K562 (cell line): ENCODE measurements around the gene HOXB7. TPM values are rescaled to one million over a fixed set of nuclear protein-coding genes. Genes with fewer than 3 reads are reported as not detected.

Experiments
- C11orf30 ChIP-seq: fragments of 450-650 bp; IDR thresholded peaks from 2 replicates; pipeline ENCODE4 v1.6.1; 2016; ENCODE audit warnings: low read depth, mild to moderate bottlenecking
- CAMTA2 ChIP-seq: fragments of 250-450 bp; sonication (Bioruptor Pico); conservative IDR thresholded peaks from 2 replicates; pipeline ENCODE4 v1.5.1; 2022
- COPS2 ChIP-seq: fragments of 450-650 bp; conservative IDR thresholded peaks from 2 replicates; pipeline ENCODE4 v1.6.1; 2016; ENCODE audit warnings: mild to moderate bottlenecking, moderate library complexity
- ELF4 ChIP-seq: fragments of 450-650 bp; formaldehyde crosslinking; IDR thresholded peaks from 2 replicates; pipeline ENCODE4 v1.4.0; 2022; ENCODE audit warnings: missing genetic modification characterization
- FUS ChIP-seq: fragments of 200-400 bp; formaldehyde crosslinking; optimal IDR thresholded peaks from 2 replicates; pipeline ENCODE3; 2017; ENCODE audit warnings: low read depth, low read length
- HCFC1 ChIP-seq: IDR thresholded peaks from 2 replicates; pipeline ENCODE4 v1.6.1; 2012; ENCODE audit warnings: low read depth, low read length, improper control_type of control experiment
- HIVEP1 ChIP-seq: fragments of 250-450 bp; sonication (Bioruptor Pico); IDR thresholded peaks from 2 replicates; pipeline ENCODE4 v1.4.0; 2020; ENCODE audit warnings: mild to moderate bottlenecking
- KLF10 ChIP-seq: fragments of 250-450 bp; sonication (Bioruptor Pico); IDR thresholded peaks from 2 replicates; pipeline ENCODE4 v1.6.1; 2021; ENCODE audit warnings: matching md5 sums
- MED1 ChIP-seq: sonication (generic); formaldehyde crosslinking; IDR thresholded peaks from 2 replicates; pipeline ENCODE4 v1.8.1; 2023; ENCODE audit warnings: missing genetic modification reagents, borderline replicate concordance
- MYNN ChIP-seq, 2 experiments: sonication (generic); formaldehyde crosslinking in 1 of 2; IDR thresholded peaks; 2 replicates each; pipeline versions ENCODE4 v1.5.0 to v1.6.1; 2016 to 2020; ENCODE audit warnings: antibody characterized with exemption in 1 of 2, missing genetic modification reagents in 1 of 2
- NCOA2 ChIP-seq, 2 experiments: fragments of 450-650 bp; IDR thresholded peaks; 2 replicates each; pipeline ENCODE4 v1.6.1; 2018; ENCODE audit warnings: mild to moderate bottlenecking in 2 of 2, moderate library complexity in 1 of 2; ENCODE audit not compliant: partially characterized antibody in 2 of 2
- NFE2L1 ChIP-seq: fragments of 450-650 bp; IDR thresholded peaks from 2 replicates; pipeline ENCODE4 v1.6.1; 2016; ENCODE audit warnings: missing genetic modification characterization, low read depth, mild to moderate bottlenecking, missing compliant biosample characterization, moderate library complexity, borderline replicate concordance
- PRPF4 ChIP-seq: fragments of 200-400 bp; formaldehyde crosslinking; IDR thresholded peaks from one replicate; pipeline ENCODE4 v1.6.1; 2017; ENCODE audit warnings: low read length, low read depth, mild to moderate bottlenecking; ENCODE audit not compliant: insufficient read depth, poor library complexity, severe bottlenecking
- PTTG1 ChIP-seq: fragments of 450-650 bp; IDR thresholded peaks from 2 replicates; pipeline ENCODE4 v1.6.1; 2016; ENCODE audit warnings: low read depth, mild to moderate bottlenecking, missing genetic modification characterization, missing compliant biosample characterization
- RFX1 ChIP-seq: fragments of 450-650 bp; IDR thresholded peaks from 2 replicates; pipeline ENCODE4 v1.6.1; 2016; ENCODE audit warnings: mild to moderate bottlenecking, moderate library complexity
- SAFB ChIP-seq: fragments of 200-400 bp; formaldehyde crosslinking; IDR thresholded peaks from 2 replicates; pipeline ENCODE4 v1.6.1; 2017; ENCODE audit warnings: low read depth, low read length, borderline replicate concordance
- TBP ChIP-seq: optimal IDR thresholded peaks from 2 replicates; pipeline ENCODE3; 2011; ENCODE audit warnings: low read depth, low read length, improper control_type of control experiment
- THAP12 ChIP-seq: fragments of 250-450 bp; sonication (Bioruptor Pico); IDR thresholded peaks from 2 replicates; pipeline ENCODE4 v1.9.0; 2021; ENCODE audit warnings: mild to moderate bottlenecking, inconsistent platforms
- ZEB2 ChIP-seq: fragments of 450-650 bp; IDR thresholded peaks from 2 replicates; pipeline ENCODE4 v1.6.1; 2016
- ZNF384 ChIP-seq: IDR thresholded peaks from 2 replicates; pipeline ENCODE4 v1.6.1; 2012; ENCODE audit warnings: low read depth, low read length, improper control_type of control experiment
- ZNF644 ChIP-seq: fragments of 200-800 bp; sonication (Bioruptor generic); IDR thresholded peaks from 2 replicates; pipeline ENCODE4 v1.6.1; 2016; ENCODE audit warnings: low read depth, missing genetic modification characterization, missing compliant biosample characterization
- ZNF75A ChIP-seq: fragments of 450-650 bp; formaldehyde crosslinking; IDR thresholded peaks from 2 replicates; pipeline ENCODE4 v1.4.0; 2020; ENCODE audit warnings: mild to moderate bottlenecking
- ZNF778 ChIP-seq: fragments of 450-650 bp; formaldehyde crosslinking; IDR thresholded peaks from 2 replicates; pipeline ENCODE4 v1.4.0; 2020; ENCODE audit warnings: mild to moderate bottlenecking, moderate library complexity
- polyA plus RNA-seq, 8 experiments: library from polyadenylated mRNA; depleted of rRNA in 4 of 8; stranded (reverse) in 5 of 8; unstranded in 3 of 8; fragments of >200 nt; fragmentation: Nextera tagmentation in 2 of 8; fragmentation: Illumina TruSeq in 1 of 8; extraction: Ambion mirVana in 2 of 8; extraction: Trizol in 1 of 8; gene quantifications; 2 replicates each; pipeline versions ENCODE4 v1.2.1 to v1.2.3, GENCODE V29; 2011 to 2014; ENCODE audit warnings: inconsistent platforms in 1 of 8, missing spikeins in 1 of 8
- total RNA-seq, 7 experiments: library from RNA; depleted of rRNA in 6 of 7; stranded (reverse); fragments of >200 nt in 6 of 7; fragmentation: Illumina TruSeq in 2 of 7; extraction: Trizol in 2 of 7; gene quantifications; 2 replicates each; pipeline versions ENCODE4 v1.2.1 to v1.2.3, GENCODE V29; 2011 to 2021; ENCODE audit warnings: low replicate concordance in 1 of 7
- TF ChIP-seq, protein P1 (sequence below): fragments of 250-450 bp; sonication (Bioruptor Pico); IDR thresholded peaks from 2 replicates; pipeline ENCODE4 v1.8.0; 2022; ENCODE audit warnings: moderate library complexity, mild to moderate bottlenecking, inconsistent platforms

Gene HOXB7
- total and polyA plus RNA-seq, 9 of the 15 experiments (the other 6 are each of a cell fraction or from before 2014, with no cell fraction given), result 5.5 to 16.7 (median 8.3) TPM

DNA sequence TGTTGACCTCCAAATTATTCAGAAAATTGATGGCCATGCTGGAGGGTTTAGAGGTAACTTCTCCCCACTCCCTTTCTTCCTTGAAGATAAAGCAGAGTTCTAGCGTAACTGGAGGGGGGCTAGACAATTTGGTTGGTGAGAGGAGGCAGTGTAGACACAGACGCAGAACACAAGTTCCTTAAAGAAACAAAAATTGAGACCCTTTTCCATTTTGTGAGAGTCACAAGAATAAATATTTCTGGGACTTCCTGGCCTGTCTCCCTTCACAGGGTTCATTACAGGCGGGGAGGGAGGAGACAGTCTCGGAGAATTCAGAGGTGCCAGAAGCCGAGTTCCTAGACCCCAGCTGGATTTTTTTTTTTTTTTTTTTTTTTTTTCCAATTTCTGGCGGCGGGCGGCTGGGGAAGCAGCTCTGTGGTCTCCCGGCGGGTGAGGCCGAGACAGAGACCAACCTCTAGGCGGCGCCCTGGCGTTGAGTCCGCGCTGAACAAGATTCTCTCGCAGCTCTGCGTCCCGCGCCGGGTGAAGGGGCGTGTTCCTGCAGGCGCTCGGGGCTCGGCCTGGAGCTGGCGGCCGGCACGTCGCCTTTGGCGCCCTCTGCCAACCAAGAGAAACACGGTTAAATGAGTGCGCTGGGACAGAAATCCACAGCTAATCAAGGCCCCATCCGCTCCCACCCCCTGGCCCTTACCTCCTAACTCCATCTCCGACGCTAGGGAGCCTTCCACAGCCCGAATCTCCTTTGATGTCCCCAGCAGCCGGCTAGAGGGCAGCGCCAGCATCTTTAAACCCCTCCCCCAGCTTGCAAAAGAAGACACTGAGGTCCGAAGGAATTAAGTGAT is 25.6 kb upstream of the HOXB7 start (continued):
- 0 out of 2 replicates have a peak, but pooled peaks have one; percentile 45 for TF ChIP-seq THAP12 (CRISPR knock-in tag)
- no peak for TF ChIP-seq NCOA2 (IDR thresholded peaks at IDR 0.05; ENCODE audit: partially characterized antibody in 2 of 2)
- no peak for TF ChIP-seq ZNF75A (CRISPR knock-in tag)
- no peak for TF ChIP-seq TBP
- no peak for TF ChIP-seq COPS2
- TF ChIP-seq HCFC1, result peak; percentile 45; the same call in 1 of the 2 replicates
- TF ChIP-seq ZEB2, result no peak
- TF ChIP-seq ZNF778 (CRISPR knock-in tag), result no peak
- no peak for TF ChIP-seq PRPF4
- TF ChIP-seq CAMTA2 (CRISPR knock-in tag), result no peak
- no peak for TF ChIP-seq FUS
- TF ChIP-seq KLF10 (CRISPR knock-in tag), result no peak
- peak; percentile 92 for TF ChIP-seq ZNF384
- TF ChIP-seq ELF4 (CRISPR knock-in tag), result no peak
- TF ChIP-seq RFX1, result no peak
- TF ChIP-seq SAFB, result no peak
- no peak for TF ChIP-seq PTTG1 (tag)
- TF ChIP-seq, protein P1, sequence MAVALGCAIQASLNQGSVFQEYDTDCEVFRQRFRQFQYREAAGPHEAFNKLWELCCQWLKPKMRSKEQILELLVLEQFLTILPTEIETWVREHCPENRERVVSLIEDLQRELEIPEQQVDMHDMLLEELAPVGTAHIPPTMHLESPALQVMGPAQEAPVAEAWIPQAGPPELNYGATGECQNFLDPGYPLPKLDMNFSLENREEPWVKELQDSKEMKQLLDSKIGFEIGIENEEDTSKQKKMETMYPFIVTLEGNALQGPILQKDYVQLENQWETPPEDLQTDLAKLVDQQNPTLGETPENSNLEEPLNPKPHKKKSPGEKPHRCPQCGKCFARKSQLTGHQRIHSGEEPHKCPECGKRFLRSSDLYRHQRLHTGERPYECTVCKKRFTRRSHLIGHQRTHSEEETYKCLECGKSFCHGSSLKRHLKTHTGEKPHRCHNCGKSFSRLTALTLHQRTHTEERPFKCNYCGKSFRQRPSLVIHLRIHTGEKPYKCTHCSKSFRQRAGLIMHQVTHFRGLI, result no peak
- TF ChIP-seq HIVEP1 (CRISPR knock-in tag), result no peak
- TF ChIP-seq NFE2L1 (tag), result no peak
- no peak for TF ChIP-seq ZNF644 (tag)
- no peak for TF ChIP-seq MED1 (CRISPR knock-in tag)
- 0 out of 2 replicates have a peak, but pooled peaks have one; percentile 11 for TF ChIP-seq MYNN (IDR thresholded peaks at IDR 0.05)
- no peak for TF ChIP-seq MYNN (CRISPR knock-in tag; IDR thresholded peaks at IDR 0.05)
- no peak for TF ChIP-seq C11orf30
